ENCODE measurements around the gene PHF2. TPM values are rescaled to one million over a fixed set of nuclear protein-coding genes. Genes with fewer than 3 reads are reported as not detected.

The PHF2 gene
- total and polyA plus RNA-seq, 2 experiments from 2014 or later = 4.3 to 11.8 TPM

GRCh38 chr9:93725382-93725781 is 149.0 kb downstream of the PHF2 start:
- no peak overlapping the region for H3K4me2 ChIP-seq
- TF ChIP-seq STAT1 (IDR thresholded peaks at IDR 0.05; ENCODE audit: unreplicated experiment) = no peak
- no peak for TF ChIP-seq ZNF462 (CRISPR knock-in tag; IDR thresholded peaks at IDR 0.05)
- no peak for TF ChIP-seq NANOG (IDR thresholded peaks at IDR 0.05; ENCODE audit: borderline replicate concordance)
- no peak for TF ChIP-seq ETS1 (IDR thresholded peaks at IDR 0.05)
- TF ChIP-seq EZH2 (IDR thresholded peaks at IDR 0.05; ENCODE audit: low read depth, unreplicated experiment) = no peak
- no peak for TF ChIP-seq JUNB (IDR thresholded peaks at IDR 0.05; ENCODE audit: unreplicated experiment)
- no peak for TF ChIP-seq ZNF114 (CRISPR knock-in tag; IDR thresholded peaks at IDR 0.05)
- no peak for TF ChIP-seq CTCF (conservative IDR thresholded peaks at IDR 0.05; ENCODE audit: low read depth in 2 of 2)
- TF ChIP-seq EZH2phosphoT487 (IDR thresholded peaks at IDR 0.05; ENCODE audit: unreplicated experiment) = no peak
- no peak for TF ChIP-seq POLR2AphosphoS5 (IDR thresholded peaks at IDR 0.05; ENCODE audit: low read depth)
- no peak for TF ChIP-seq REST (IDR thresholded peaks at IDR 0.05; ENCODE audit: unreplicated experiment)
- no peak for TF ChIP-seq ZNF331 (CRISPR knock-in tag; IDR thresholded peaks at IDR 0.05; ENCODE audit: low read depth)
- TF ChIP-seq CREB1 (CRISPR knock-in tag; IDR thresholded peaks at IDR 0.05; ENCODE audit: low read depth) = no peak
- H4K20me1 ChIP-seq (replicated peaks; ENCODE audit: insufficient read depth) = no peaks in the 10 kb centered on the region
- Mint-ChIP-seq H3K27ac (no peak overlapping the region), H3K36me3 (ENCODE audit: low read depth) (no peaks in the 10 kb centered on the region), H3K4me1 (no peaks in the 10 kb centered on the region), H3K9me3 (peaks cover 23% of the 10 kb centered on the region), H3K4me3 (no peak overlapping the region), H3K27me3 (ENCODE audit: insufficient read depth, low read depth, poor library complexity) (peaks cover 9% of the 10 kb centered on the region)
- no peaks in the 10 kb centered on the region for H3F3A ChIP-seq (replicated peaks; ENCODE audit: low read depth)
- no peaks in the 10 kb centered on the region for H3K4me1 ChIP-seq (ENCODE audit: insufficient read depth)
- H3K79me2 ChIP-seq (replicated peaks; ENCODE audit: insufficient read depth) = no peaks in the 10 kb centered on the region
- H3K27me3 ChIP-seq (ENCODE audit: insufficient read depth) = no peaks in the 10 kb centered on the region
- H3K4me3 ChIP-seq = no peak overlapping the region
- ATAC-seq (no peak), DNase-seq (ENCODE audit: low spot score) (no peak)
- H3K9me2 ChIP-seq (ENCODE audit: insufficient read depth) = no peaks in the 10 kb centered on the region
- no peak overlapping the region for H3K27ac ChIP-seq (ENCODE audit: low read depth)
- no peak overlapping the region for H2AFZ ChIP-seq
- no peaks in the 10 kb centered on the region for H3K36me3 ChIP-seq (ENCODE audit: insufficient read depth)
